H1 (cell line): Measurements from ENCODE around the gene PLP2.

Experiments used
- CTCF ChIP-seq, 3 experiments: IDR thresholded peaks; 1 replicate in 2 of 3; 2 replicates in 1 of 3; pipeline versions ENCODE4 v1.5.1 to v1.6.1; 2011; ENCODE audit warnings: low read length in 3 of 3, mild to moderate bottlenecking in 3 of 3, inconsistent platforms in 2 of 3, low read depth in 1 of 3, moderate library complexity in 1 of 3; ENCODE audit not compliant: insufficient read depth in 1 of 3; ENCODE audit errors: control extremely low read depth in 1 of 3
- EP300 ChIP-seq, 2 experiments: IDR thresholded peaks; 1 replicate in 1 of 2; 2 replicates in 1 of 2; pipeline ENCODE4 v1.6.1; 2011 to 2012; ENCODE audit warnings: low read depth in 2 of 2, low read length in 2 of 2, mild to moderate bottlenecking in 2 of 2, borderline replicate concordance in 1 of 2, inconsistent platforms in 1 of 2, moderate library complexity in 1 of 2
- EZH2 ChIP-seq: fragments of 200-600 bp; sonication (generic); IDR thresholded peaks from 2 replicates; pipeline ENCODE4 v1.7.1; 2012; ENCODE audit warnings: low read depth, mild to moderate bottlenecking, moderate library complexity, low read length, inconsistent platforms; ENCODE audit not compliant: severe bottlenecking
- GTF2F1 ChIP-seq: IDR thresholded peaks from 2 replicates; pipeline ENCODE4 v1.6.1; 2012; ENCODE audit warnings: low read depth, low read length, improper control_type of control experiment, borderline replicate concordance
- HDAC2 ChIP-seq, 2 experiments: fragments of 300-600 bp in 1 of 2; sonication (generic) in 1 of 2; IDR thresholded peaks; 2 replicates each; pipeline ENCODE4 v1.6.1; 2011 to 2012; ENCODE audit warnings: low read depth in 2 of 2, low read length in 2 of 2, mild to moderate bottlenecking in 2 of 2, moderate library complexity in 2 of 2, borderline replicate concordance in 1 of 2, inconsistent platforms in 1 of 2
- NRF1 ChIP-seq: IDR thresholded peaks from 2 replicates; pipeline ENCODE4 v1.6.1; 2011; ENCODE audit warnings: mild to moderate bottlenecking, low read depth, low read length, improper control_type of control experiment
- POLR2AphosphoS5 ChIP-seq: IDR thresholded peaks from 2 replicates; pipeline ENCODE4 v1.6.1; 2011; ENCODE audit warnings: low read depth, low read length
- SIRT6 ChIP-seq: IDR thresholded peaks from one replicate; pipeline ENCODE4 v1.7.1; 2012; ENCODE audit warnings: low read length, inconsistent platforms
- SP1 ChIP-seq: IDR thresholded peaks from 2 replicates; pipeline ENCODE4 v1.6.1; 2011; ENCODE audit warnings: low read depth, low read length
- SUZ12 ChIP-seq: fragments of 200-600 bp; sonication (generic); IDR thresholded peaks from 2 replicates; pipeline ENCODE4 v1.6.1; 2012; ENCODE audit warnings: mild to moderate bottlenecking, inconsistent platforms, low read length, moderate library complexity, mixed read lengths
- TF ChIP-seq, protein P1 (sequence below): IDR thresholded peaks from 2 replicates; pipeline ENCODE4 v1.6.1; 2011; ENCODE audit warnings: low read depth, mild to moderate bottlenecking, low read length; ENCODE audit not compliant: insufficient read depth

DNA sequence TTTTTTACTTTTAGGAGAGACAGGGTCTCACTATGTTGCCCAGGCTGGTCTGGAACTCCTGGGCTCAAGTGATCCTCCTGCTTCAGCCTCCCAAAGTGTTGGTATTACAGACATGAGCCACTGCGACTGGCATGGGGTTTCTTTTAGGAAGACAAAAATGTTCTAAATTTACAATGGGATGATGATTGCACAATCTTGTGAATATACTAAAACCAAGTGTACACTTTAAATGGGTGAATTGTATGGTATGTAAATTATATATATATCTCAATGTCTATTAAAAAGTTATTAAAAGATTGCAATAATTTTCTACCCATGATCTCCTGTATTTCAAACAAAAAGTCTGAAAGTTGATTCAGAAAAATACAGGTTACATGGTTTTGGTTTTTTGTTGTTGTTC lies 18.2 kb upstream of the PLP2 start:
- no peak for TF ChIP-seq CTCF (IDR thresholded peaks at IDR 0.05; ENCODE audit: control extremely low read depth in 1 of 3, insufficient read depth in 1 of 3, low read depth in 1 of 3, low read length in 3 of 3)
- TF ChIP-seq HDAC2 (IDR thresholded peaks at IDR 0.05; ENCODE audit: borderline replicate concordance in 1 of 2, low read depth in 2 of 2, low read length in 2 of 2) = no peak
- TF ChIP-seq EZH2 = no peak
- no peak for TF ChIP-seq SUZ12
- TF ChIP-seq SIRT6 = no peak
- TF ChIP-seq SP1 = no peak
- TF ChIP-seq GTF2F1 = no peak
- no peak for TF ChIP-seq EP300 (IDR thresholded peaks at IDR 0.05; ENCODE audit: borderline replicate concordance in 1 of 2, low read depth in 2 of 2, low read length in 2 of 2)
- TF ChIP-seq, protein P1, sequence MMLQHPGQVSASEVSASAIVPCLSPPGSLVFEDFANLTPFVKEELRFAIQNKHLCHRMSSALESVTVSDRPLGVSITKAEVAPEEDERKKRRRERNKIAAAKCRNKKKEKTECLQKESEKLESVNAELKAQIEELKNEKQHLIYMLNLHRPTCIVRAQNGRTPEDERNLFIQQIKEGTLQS = no peak
- TF ChIP-seq POLR2AphosphoS5 = no peak
- no peak for TF ChIP-seq NRF1
